GM23338 (cell line): ENCODE data around the gene SH2D5. TPM values are rescaled to one million over a fixed set of nuclear protein-coding genes. Genes with fewer than 3 reads are reported as not detected.

Experiments
- ATAC-seq: fragments of 200-7000 bp; cut with Tn5 transposase; 3 replicates; pipeline ENCODE4 v1.9.1; 2020
- DNase-seq: peaks from one replicate; pipeline ENCODE4 v3.0.0-alpha.2; 2015; ENCODE audit warnings: low spot score
- H2AFZ ChIP-seq: fragments of 200-600 bp; sonication (generic); 2 replicates; pipeline ENCODE4 v1.8.0; 2016; ENCODE audit warnings: antibody characterized with exemption, mild to moderate bottlenecking, moderate library complexity
- H3F3A ChIP-seq: fragments of 200-600 bp; sonication (generic); replicated peaks from 2 replicates; pipeline ENCODE4 v1.8.0; 2017; ENCODE audit warnings: antibody characterized with exemption, mixed run types, low read depth
- H3K27ac ChIP-seq: fragments of 200-600 bp; sonication (generic); 2 replicates; pipeline ENCODE4 v1.6.1; 2016; ENCODE audit warnings: low read depth
- H3K27me3 ChIP-seq: fragments of 200-600 bp; sonication (generic); 2 replicates; pipeline ENCODE4 v1.8.0; 2016; ENCODE audit warnings: mild to moderate bottlenecking, mixed run types, moderate library complexity; ENCODE audit not compliant: insufficient read depth
- H3K36me3 ChIP-seq: fragments of 200-600 bp; sonication (generic); 2 replicates; pipeline ENCODE4 v1.8.0; 2016; ENCODE audit warnings: mild to moderate bottlenecking; ENCODE audit not compliant: insufficient read depth
- H3K4me1 ChIP-seq: fragments of 200-600 bp; sonication (generic); 2 replicates; pipeline ENCODE4 v1.8.0; 2016; ENCODE audit warnings: mild to moderate bottlenecking, moderate library complexity; ENCODE audit not compliant: insufficient read depth
- H3K4me2 ChIP-seq: fragments of 200-600 bp; sonication (generic); 2 replicates; pipeline ENCODE4 v1.7.1; 2017; ENCODE audit warnings: mixed run types
- H3K4me3 ChIP-seq: fragments of 200-600 bp; sonication (generic); 2 replicates; pipeline ENCODE4 v1.6.1; 2016; ENCODE audit warnings: mixed run types
- H3K79me2 ChIP-seq: fragments of 200-600 bp; sonication (generic); replicated peaks from 2 replicates; pipeline ENCODE4 v1.8.0; 2017; ENCODE audit warnings: mild to moderate bottlenecking; ENCODE audit not compliant: insufficient read depth
- H3K9me2 ChIP-seq: fragments of 200-600 bp; sonication (generic); 2 replicates; pipeline ENCODE4 v1.8.0; 2017; ENCODE audit not compliant: insufficient read depth
- H4K20me1 ChIP-seq: fragments of 200-600 bp; sonication (generic); replicated peaks from 2 replicates; pipeline ENCODE4 v1.8.0; 2017; ENCODE audit warnings: mild to moderate bottlenecking; ENCODE audit not compliant: insufficient read depth
- H3K27ac Mint-ChIP-seq: 2 replicates; pipeline ENCODE4 v1.8.0; 2020; ENCODE audit warnings: inconsistent platforms, mild to moderate bottlenecking, moderate library complexity, mixed read lengths
- H3K27me3 Mint-ChIP-seq: 3 replicates; pipeline ENCODE4 v1.8.0; 2022; ENCODE audit warnings: low read depth, mild to moderate bottlenecking, moderate library complexity, mixed read lengths, inconsistent platforms; ENCODE audit not compliant: insufficient read depth, poor library complexity
- H3K36me3 Mint-ChIP-seq: 3 replicates; pipeline ENCODE4 v1.8.0; 2021; ENCODE audit warnings: low read depth, mild to moderate bottlenecking, inconsistent platforms, moderate library complexity, mixed read lengths
- H3K4me1 Mint-ChIP-seq: 3 replicates; pipeline ENCODE4 v1.8.0; 2020; ENCODE audit warnings: mild to moderate bottlenecking, inconsistent platforms, mixed read lengths
- H3K4me3 Mint-ChIP-seq: 3 replicates; pipeline ENCODE4 v1.8.0; 2021; ENCODE audit warnings: moderate library complexity, mild to moderate bottlenecking, inconsistent platforms, mixed read lengths
- H3K9me3 Mint-ChIP-seq: 3 replicates; pipeline ENCODE4 v1.8.0; 2020; ENCODE audit warnings: moderate library complexity, mild to moderate bottlenecking, inconsistent platforms, mixed read lengths
- CREB1 ChIP-seq: fragments of 250-450 bp; sonication (Bioruptor Pico); IDR thresholded peaks from 2 replicates; pipeline ENCODE4 v1.5.0; 2020; ENCODE audit warnings: low read depth, mild to moderate bottlenecking, moderate library complexity
- CTCF ChIP-seq, 2 experiments: fragments of 200-600 bp in 1 of 2; sonication (generic) in 1 of 2; conservative IDR thresholded peaks; 2 replicates each; pipeline versions ENCODE4 v1.5.1 to v1.6.1; 2016 to 2017; ENCODE audit warnings: antibody characterized with exemption in 2 of 2, low read depth in 2 of 2, mild to moderate bottlenecking in 2 of 2, moderate library complexity in 1 of 2
- EZH2 ChIP-seq: fragments of 200-600 bp; sonication (generic); IDR thresholded peaks from one replicate; pipeline ENCODE4 v1.8.0; 2017; ENCODE audit warnings: antibody characterized with exemption, mild to moderate bottlenecking, low read depth; ENCODE audit not compliant: unreplicated experiment
- EZH2phosphoT487 ChIP-seq: fragments of 200-600 bp; sonication (generic); IDR thresholded peaks from one replicate; pipeline ENCODE4 v1.8.1; 2018; ENCODE audit warnings: antibody characterized with exemption; ENCODE audit not compliant: unreplicated experiment
- NANOG ChIP-seq: IDR thresholded peaks from 2 replicates; pipeline ENCODE4 v1.6.1; 2016; ENCODE audit warnings: antibody characterized with exemption, borderline replicate concordance
- REST ChIP-seq: IDR thresholded peaks from one replicate; pipeline ENCODE4 v1.6.1; 2018; ENCODE audit warnings: antibody characterized with exemption; ENCODE audit not compliant: unreplicated experiment
- STAT1 ChIP-seq: IDR thresholded peaks from one replicate; pipeline ENCODE4 v1.6.1; 2016; ENCODE audit warnings: antibody characterized with exemption; ENCODE audit not compliant: unreplicated experiment
- ZNF331 ChIP-seq: fragments of 250-450 bp; sonication (Bioruptor Pico); IDR thresholded peaks from 2 replicates; pipeline ENCODE4 v1.5.0; 2020; ENCODE audit warnings: low read depth, mild to moderate bottlenecking, moderate library complexity
- polyA plus RNA-seq: library from polyadenylated mRNA; unstranded; fragments of >200 nt; fragmentation: Nextera tagmentation; extraction: Ambion mirVana; gene quantifications from 2 replicates; pipeline ENCODE4 v1.2.1, GENCODE V29; 2016
- total RNA-seq: library from RNA; depleted of rRNA; stranded (reverse); fragments of >200 nt; shearing (Covaris generic); gene quantifications from 2 replicates; pipeline ENCODE4 v1.2.3, GENCODE V29; 2014
- TF ChIP-seq, protein P1 (sequence below): fragments of 250-450 bp; sonication (Bioruptor Pico); IDR thresholded peaks from 2 replicates; pipeline ENCODE4 v1.5.0; 2020; ENCODE audit warnings: mild to moderate bottlenecking, moderate library complexity

SH2D5 gene
- total and polyA plus RNA-seq, 2 experiments from 2014 or later: 5.0 to 24.8 TPM

GRCh38 chr1:20771780-20772179 is 39.3 kb upstream of the SH2D5 start:
- no peak overlapping the region for H3K4me3 Mint-ChIP-seq
- no peaks in the 10 kb centered on the region for H3K27me3 Mint-ChIP-seq
- Histone ChIP-seq H3K9me2 (no peaks in the 10 kb centered on the region), H2AFZ (no peak overlapping the region), H3K4me3 (no peak overlapping the region), H4K20me1 (peaks cover 8% of the 10 kb centered on the region; the same call in 1 of the 2 replicates), H3K27ac (no peak overlapping the region), H3F3A (no peaks in the 10 kb centered on the region; the same call in 1 of the 2 replicates), H3K36me3 (peaks cover 78% of the 10 kb centered on the region), H3K79me2 (no peaks in the 10 kb centered on the region; the same call in 1 of the 2 replicates), H3K4me2 (no peak overlapping the region), H3K27me3 (no peaks in the 10 kb centered on the region), H3K4me1 (no peaks in the 10 kb centered on the region)
- no peak overlapping the region for H3K27ac Mint-ChIP-seq
- no peaks in the 10 kb centered on the region for H3K4me1 Mint-ChIP-seq
- TF ChIP-seq CREB1 (no peak), STAT1 (no peak), EZH2phosphoT487 (no peak), CTCF (conservative IDR thresholded peaks at IDR 0.05; ENCODE audit: low read depth in 2 of 2) (no peak), ZNF331 (CRISPR knock-in tag) (no peak), NANOG (no peak), EZH2 (no peak), REST (no peak)
- TF ChIP-seq, protein P1, sequence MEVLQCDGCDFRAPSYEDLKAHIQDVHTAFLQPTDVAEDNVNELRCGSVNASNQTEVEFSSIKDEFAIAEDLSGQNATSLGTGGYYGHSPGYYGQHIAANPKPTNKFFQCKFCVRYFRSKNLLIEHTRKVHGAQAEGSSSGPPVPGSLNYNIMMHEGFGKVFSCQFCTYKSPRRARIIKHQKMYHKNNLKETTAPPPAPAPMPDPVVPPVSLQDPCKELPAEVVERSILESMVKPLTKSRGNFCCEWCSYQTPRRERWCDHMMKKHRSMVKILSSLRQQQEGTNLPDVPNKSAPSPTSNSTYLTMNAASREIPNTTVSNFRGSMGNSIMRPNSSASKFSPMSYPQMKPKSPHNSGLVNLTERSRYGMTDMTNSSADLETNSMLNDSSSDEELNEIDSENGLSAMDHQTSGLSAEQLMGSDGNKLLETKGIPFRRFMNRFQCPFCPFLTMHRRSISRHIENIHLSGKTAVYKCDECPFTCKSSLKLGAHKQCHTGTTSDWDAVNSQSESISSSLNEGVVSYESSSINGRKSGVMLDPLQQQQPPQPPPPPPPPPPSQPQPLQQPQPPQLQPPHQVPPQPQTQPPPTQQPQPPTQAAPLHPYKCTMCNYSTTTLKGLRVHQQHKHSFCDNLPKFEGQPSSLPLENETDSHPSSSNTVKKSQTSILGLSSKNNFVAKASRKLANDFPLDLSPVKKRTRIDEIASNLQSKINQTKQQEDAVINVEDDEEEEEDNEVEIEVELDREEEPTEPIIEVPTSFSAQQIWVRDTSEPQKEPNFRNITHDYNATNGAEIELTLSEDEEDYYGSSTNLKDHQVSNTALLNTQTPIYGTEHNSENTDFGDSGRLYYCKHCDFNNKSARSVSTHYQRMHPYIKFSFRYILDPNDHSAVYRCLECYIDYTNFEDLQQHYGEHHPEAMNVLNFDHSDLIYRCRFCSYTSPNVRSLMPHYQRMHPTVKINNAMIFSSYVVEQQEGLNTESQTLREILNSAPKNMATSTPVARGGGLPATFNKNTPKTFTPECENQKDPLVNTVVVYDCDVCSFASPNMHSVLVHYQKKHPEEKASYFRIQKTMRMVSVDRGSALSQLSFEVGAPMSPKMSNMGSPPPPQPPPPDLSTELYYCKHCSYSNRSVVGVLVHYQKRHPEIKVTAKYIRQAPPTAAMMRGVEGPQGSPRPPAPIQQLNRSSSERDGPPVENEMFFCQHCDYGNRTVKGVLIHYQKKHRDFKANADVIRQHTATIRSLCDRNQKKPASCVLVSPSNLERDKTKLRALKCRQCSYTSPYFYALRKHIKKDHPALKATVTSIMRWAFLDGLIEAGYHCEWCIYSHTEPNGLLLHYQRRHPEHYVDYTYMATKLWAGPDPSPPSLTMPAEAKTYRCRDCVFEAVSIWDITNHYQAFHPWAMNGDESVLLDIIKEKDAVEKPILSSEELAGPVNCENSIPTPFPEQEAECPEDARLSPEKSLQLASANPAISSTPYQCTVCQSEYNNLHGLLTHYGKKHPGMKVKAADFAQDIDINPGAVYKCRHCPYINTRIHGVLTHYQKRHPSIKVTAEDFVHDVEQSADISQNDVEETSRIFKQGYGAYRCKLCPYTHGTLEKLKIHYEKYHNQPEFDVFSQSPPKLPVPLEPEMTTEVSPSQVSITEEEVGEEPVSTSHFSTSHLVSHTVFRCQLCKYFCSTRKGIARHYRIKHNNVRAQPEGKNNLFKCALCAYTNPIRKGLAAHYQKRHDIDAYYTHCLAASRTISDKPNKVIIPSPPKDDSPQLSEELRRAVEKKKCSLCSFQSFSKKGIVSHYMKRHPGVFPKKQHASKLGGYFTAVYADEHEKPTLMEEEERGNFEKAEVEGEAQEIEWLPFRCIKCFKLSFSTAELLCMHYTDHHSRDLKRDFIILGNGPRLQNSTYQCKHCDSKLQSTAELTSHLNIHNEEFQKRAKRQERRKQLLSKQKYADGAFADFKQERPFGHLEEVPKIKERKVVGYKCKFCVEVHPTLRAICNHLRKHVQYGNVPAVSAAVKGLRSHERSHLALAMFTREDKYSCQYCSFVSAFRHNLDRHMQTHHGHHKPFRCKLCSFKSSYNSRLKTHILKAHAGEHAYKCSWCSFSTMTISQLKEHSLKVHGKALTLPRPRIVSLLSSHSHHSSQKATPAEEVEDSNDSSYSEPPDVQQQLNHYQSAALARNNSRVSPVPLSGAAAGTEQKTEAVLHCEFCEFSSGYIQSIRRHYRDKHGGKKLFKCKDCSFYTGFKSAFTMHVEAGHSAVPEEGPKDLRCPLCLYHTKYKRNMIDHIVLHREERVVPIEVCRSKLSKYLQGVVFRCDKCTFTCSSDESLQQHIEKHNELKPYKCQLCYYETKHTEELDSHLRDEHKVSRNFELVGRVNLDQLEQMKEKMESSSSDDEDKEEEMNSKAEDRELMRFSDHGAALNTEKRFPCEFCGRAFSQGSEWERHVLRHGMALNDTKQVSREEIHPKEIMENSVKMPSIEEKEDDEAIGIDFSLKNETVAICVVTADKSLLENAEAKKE (CRISPR knock-in tag): no peak
- no peak for DNase-seq
- peaks cover 81% of the 10 kb centered on the region for H3K36me3 Mint-ChIP-seq
- ATAC-seq: no peak
- H3K9me3 Mint-ChIP-seq: no peaks in the 10 kb centered on the region
